HG02938 (cell line): ENCODE measurements around the gene ZSCAN21.
A peak's percentile ranks its signal among the peaks of the same experiment; 100 is the strongest.

Source experiments
- ATAC-seq: cut with Tn5 transposase; IDR thresholded peaks from one replicate; pipeline ENCODE4 v1.9.1; 2021; ENCODE audit warnings: mild to moderate bottlenecking, moderate library complexity; ENCODE audit not compliant: unreplicated experiment

ZSCAN21 gene

DNA sequence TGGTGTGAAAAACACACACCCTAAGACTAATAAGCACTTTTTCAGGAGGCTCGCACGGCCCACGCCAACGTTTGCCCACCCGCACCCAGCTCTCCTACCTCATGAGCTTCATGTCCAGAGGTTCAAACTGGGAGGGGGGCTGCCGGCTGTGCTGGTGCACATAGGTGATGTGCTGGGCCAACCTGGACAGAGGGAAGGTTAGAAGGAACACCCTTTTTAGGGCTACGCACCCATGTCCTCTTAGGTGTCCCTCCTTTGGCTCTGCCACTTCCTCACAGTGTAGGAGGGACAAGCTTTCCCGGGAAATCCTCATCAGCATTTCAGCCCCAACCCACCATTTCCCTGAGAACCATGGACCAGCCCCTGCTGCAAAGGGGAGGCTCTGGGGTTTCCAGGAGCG, 45.7 kb downstream of the ZSCAN21 start:
- ATAC-seq, result no peak

GRCh38 chr7:100095704-100096103, 46.1 kb downstream of the ZSCAN21 start:
- no peak for ATAC-seq

DNA sequence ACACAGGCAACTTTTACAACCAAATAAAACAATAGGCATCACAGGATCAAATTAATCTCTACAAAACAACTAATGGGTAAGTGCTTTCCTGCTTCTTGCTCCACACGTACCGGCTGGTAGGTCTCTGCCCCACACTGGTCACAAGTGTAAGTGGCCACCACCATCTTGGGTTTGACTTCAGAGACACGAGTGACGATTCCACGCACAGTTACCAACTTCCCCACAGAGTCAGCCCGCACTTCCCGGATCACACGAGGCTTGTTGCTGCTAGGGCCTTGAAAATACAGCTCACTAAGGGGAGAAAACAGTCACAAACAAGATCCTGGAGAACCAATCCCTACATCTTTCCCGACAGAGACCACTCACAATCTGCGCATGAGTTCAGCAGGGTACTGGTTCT, 49.3 kb downstream of the ZSCAN21 start:
- ATAC-seq, result no peak

GRCh38 chr7:100099452-100099851, 49.9 kb downstream of the ZSCAN21 start:
- no peak for ATAC-seq

DNA sequence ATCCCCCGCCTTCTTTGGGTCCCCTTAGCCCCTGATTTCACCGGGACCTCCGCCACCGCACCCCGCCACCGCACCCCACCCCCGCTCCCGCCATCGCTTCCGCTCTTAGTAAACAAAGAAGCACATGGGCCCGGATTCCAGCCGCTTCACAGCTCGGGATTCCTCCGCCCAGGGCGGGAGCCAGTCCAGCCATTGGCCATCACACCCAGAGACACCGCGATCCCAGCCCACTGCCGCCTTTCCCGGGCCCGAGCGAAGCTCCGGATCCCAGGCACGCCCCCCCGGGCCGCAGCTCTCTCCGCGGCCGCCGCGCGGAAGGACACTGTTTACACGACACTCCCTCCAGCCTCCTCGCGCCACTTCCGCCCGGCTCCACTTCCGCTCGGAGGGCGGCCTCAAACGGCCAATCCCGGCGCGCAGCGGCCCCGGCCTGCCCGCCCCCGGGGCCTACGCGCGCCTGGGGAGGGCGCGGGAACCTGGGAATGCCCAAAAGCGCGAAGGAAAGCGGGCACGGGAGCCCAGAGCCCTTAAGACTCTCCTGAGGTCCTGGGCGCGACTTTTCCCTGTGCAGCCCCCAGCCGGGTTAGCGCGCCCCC, 50.9 kb downstream of the ZSCAN21 start:
- ATAC-seq, result peak; percentile 47

DNA sequence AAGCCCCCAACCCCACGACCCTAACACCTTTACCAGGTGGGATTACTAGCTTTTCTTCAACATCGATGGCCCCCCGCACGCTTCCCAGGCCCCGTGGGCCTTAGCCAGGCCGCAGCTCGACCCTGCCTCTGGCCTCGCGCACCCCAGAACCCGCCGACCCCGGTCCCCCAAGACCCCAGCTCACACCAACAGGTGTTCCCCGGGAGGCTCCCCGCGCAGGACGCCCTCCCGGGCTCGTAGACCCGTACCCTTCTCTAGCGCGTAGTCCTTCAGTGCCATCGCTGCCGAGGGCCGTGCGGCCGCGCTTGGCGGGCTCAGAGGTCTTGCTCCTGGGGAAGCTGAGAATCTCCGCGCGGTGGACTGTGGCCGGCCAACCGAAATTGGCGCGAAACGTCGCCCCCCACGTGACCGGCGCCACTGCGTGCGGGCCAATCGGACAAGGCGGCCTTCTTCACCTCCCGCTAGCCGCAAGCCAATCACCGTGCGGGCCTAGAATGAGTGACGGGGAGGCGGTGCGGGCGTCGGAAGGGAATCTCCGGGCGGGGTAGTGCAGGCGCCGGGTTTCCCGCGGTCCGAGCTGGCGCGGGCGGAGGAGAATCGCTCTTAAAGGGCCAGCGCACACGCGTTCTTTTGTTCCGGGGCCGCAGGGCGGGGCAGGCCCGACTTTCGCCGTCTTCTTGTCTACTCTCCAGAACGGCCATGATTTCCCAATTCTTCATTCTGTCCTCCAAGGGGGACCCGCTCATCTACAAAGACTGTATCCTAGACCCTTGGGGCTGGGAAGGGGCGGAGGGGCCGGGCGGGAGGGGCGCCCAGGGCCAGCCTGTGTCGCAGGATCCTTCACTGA, 51.7 kb downstream of the ZSCAN21 start, which contains the start of the genes AP4M1 and MCM7:
Gene AP4M1, plus strand, starts transcription at position 628 of the 847 bp plus-strand sequence. Its CDS starts 72 bp downstream, at position 700.
Gene MCM7, minus strand, starts transcription at position 382 of the 847 bp plus-strand sequence. Its CDS starts 103 bp downstream, at position 279.
- ATAC-seq, result peak; percentile 82

DNA sequence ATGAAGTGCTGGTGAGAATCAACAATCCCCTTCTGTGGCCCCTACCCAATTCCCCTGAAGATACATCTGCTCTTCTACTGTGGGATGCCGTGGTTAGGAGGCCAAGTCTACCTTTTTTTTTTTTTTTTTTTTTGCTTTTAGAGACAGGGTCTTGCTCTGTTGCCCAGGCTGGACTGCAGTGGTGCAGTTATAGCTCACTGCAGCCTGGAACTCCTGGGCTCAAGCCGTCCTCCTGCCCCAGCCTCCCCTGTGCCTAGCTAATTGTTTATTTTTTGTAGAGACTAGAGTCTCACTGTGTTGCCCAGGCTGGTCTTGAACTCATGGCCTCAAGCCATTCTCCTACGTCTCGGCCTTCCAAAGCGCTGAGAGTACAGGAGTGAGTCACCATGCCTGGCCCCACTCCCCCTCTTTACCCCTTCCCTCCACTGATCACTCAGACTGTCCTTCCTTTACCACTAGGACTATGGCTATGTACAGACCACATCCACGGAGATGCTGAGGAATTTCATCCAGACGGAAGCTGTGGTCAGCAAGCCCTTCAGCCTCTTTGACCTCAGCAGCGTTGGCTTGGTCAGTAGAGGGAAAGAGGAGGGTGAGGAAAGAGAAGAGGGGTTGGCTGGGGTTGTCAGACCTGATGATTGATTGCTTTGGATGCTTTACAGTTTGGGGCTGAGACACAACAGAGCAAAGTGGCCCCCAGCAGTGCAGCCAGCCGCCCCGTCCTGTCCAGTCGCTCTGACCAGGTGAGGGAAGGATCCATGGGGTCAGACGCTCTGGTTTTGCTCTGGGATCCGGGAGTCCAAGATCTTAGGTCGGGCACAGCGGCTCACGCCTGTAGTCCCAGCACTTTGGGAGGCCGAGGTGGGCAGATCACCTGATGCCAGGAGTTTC, 53.6 kb downstream of the ZSCAN21 start:
- no peak for ATAC-seq

GRCh38 chr7:100105534-100105933, 56.0 kb downstream of the ZSCAN21 start:
- ATAC-seq, result no peak

GRCh38 chr7:100106633-100107032, 57.1 kb downstream of the ZSCAN21 start:
- ATAC-seq, result no peak

DNA sequence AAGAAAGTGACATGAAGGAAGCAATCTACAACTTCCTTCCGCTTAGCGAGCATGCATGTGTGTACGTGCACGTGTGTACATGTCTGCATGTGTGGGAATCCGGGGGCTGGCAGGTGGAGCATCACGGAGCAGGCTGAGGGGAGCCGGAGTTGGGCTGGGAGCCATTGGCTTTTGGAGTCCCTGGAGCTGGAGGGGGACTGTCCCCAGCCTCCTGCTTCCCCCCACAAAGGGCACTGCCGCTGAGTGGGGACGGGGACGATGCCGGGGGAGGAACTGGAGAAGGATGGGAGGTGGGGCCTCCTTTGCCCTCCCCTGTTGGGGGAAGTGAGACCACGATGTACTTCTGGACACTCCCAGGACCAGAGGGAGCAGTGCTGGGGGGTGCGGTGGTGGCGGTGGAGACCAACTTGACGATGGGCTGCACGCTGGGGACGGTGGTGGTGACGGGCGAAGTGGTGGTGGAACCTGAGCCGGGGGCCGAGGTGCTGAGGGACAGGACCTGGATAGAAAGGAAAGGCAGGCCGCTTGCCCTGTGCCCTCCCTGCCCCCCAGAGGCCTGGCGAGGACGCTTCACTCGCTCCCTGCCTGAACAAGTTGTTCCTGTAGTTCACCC, 57.7 kb downstream of the ZSCAN21 start:
- no peak for ATAC-seq

GRCh38 chr7:100107890-100108289, 58.3 kb downstream of the ZSCAN21 start:
- ATAC-seq, result no peak

DNA sequence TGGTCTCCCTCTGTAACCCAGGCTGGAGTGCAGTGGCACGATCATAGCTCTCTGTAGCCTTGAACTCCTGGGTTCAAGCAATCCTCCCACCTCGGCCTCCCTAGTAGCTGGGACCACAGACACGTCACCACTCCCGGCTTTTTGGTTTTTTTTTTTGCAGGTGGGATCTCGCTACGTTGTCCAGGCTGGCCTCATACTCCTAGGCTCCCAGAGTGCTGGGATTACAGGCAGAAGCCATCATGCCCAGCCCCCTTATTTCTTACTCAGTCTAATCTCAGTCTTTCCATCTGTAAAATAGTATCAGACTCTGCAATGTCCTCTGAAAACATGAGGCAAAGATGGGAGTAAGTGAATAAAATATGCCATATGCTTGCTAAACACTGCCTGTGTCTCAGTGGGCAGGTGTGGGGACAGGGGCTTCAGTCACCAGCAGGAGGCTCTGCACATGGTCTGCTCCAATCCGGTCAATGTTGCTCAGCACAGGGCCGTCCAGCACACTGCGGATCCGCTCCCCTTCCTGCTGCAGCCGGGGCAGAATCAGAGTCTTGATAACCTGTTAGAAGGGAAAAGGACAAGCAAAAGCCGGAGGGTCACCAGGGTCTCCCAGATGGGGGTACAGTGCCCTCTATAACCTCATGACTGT, 60.1 kb downstream of the ZSCAN21 start:
- ATAC-seq, result no peak

- ATAC-seq, result no peak
Observed at GRCh38 chr7:100111156-100111555, 61.6 kb downstream of the ZSCAN21 start.

GRCh38 chr7:100111914-100112313, 62.3 kb downstream of the ZSCAN21 start:
- ATAC-seq, result no peak
